GM12878 (cell line): ENCODE measurements around the gene MIPOL1. TPM values are rescaled to one million over a fixed set of nuclear protein-coding genes. Genes with fewer than 3 reads are reported as not detected.

Source experiments
- ATAC-seq: fragments of 200-7000 bp; cut with Tn5 transposase; 3 replicates; pipeline ENCODE4 v1.9.1; 2020; ENCODE audit warnings: mild to moderate bottlenecking, moderate library complexity
- BruUV-seq: library from RNA; stranded (reverse); fragments of 400-500 nt; replicated peaks from 2 replicates; lab custom pipeline; 2021; lab: Mats Ljungman, UMichigan
- CTCF ChIA-PET: fragments of 300-600 bp; sonication (Branson Sonifier 250); formaldehyde crosslinking; extraction: SDS; loops from one replicate; lab custom pipeline; 2021; ENCODE audit warnings: inconsistent platforms; lab: Yijun Ruan, JAX
- POLR2A ChIA-PET: fragments of 350-600 bp; formaldehyde crosslinking; extraction: SDS; loops from one replicate; lab custom pipeline; 2021; ENCODE audit warnings: inconsistent platforms; lab: Charles Lee
- RAD21 ChIA-PET: fragments of 300-600 bp; sonication (Branson Sonifier 250); formaldehyde crosslinking; loops from one replicate; lab custom pipeline; 2023; ENCODE audit warnings: antibody characterized with exemption; ENCODE audit not compliant: unreplicated experiment; lab: Charles Lee
- SMC1A ChIA-PET: fragments of 300-600 bp; sonication (Branson Sonifier 250); formaldehyde crosslinking; loops from one replicate; lab custom pipeline; 2023; ENCODE audit not compliant: unreplicated experiment, uncharacterized antibody; lab: Charles Lee
- DNase-seq: peaks from one replicate; pipeline ENCODE4 v3.0.0-alpha.2; 2011; ENCODE audit warnings: low read depth, low spot score
- FAIRE-seq: peaks from 3 replicates; lab custom pipeline; 2011; peaks lifted over from hg19 to GRCh38; lab: Jason Lieb, UNC
- H2AFZ ChIP-seq: 2 replicates; pipeline ENCODE4 v1.6.0; 2011; ENCODE audit warnings: low read depth, low read length, control low read depth; ENCODE audit not compliant: control insufficient read depth
- H3K27ac ChIP-seq: 2 replicates; pipeline ENCODE4 v1.5.1; 2011; ENCODE audit warnings: control low read depth; ENCODE audit not compliant: control insufficient read depth, insufficient read depth
- H3K27me3 ChIP-seq, 2 experiments: replicated peaks in 1 of 2; 2 replicates each; pipeline versions ENCODE4 v1.6.0 to v1.6.1; 2011; ENCODE audit warnings: low read length in 1 of 2; ENCODE audit not compliant: control insufficient read depth in 2 of 2, insufficient read depth in 2 of 2
- H3K36me3 ChIP-seq, 2 experiments: 2 replicates each; pipeline ENCODE4 v1.5.1; 2011; ENCODE audit warnings: low read length in 1 of 2; ENCODE audit not compliant: control insufficient read depth in 2 of 2, insufficient read depth in 2 of 2
- H3K4me1 ChIP-seq: 2 replicates; pipeline ENCODE4 v1.6.1; 2011; ENCODE audit warnings: mild to moderate bottlenecking, low read length, moderate library complexity, mixed read lengths; ENCODE audit not compliant: control insufficient read depth, insufficient read depth
- H3K4me2 ChIP-seq: 2 replicates; pipeline ENCODE4 v1.6.0; 2011; ENCODE audit warnings: control low read depth; ENCODE audit not compliant: control insufficient read depth, insufficient read depth
- H3K4me3 ChIP-seq: fragments of 200-600 bp; sonication (generic); 2 replicates; pipeline ENCODE4 v1.5.1; 2016
- H3K79me2 ChIP-seq: 2 replicates; pipeline ENCODE4 v1.6.0; 2011; ENCODE audit warnings: low read length; ENCODE audit not compliant: control insufficient read depth, insufficient read depth
- H3K9ac ChIP-seq: 2 replicates; pipeline ENCODE4 v1.8.0; 2011; ENCODE audit warnings: low read length, control low read depth, mixed read lengths; ENCODE audit not compliant: control insufficient read depth, insufficient read depth
- H3K9me3 ChIP-seq: replicated peaks from 3 replicates; pipeline ENCODE4 v1.5.1; 2011; ENCODE audit warnings: mild to moderate bottlenecking, low read length; ENCODE audit not compliant: control insufficient read depth, insufficient read depth
- H4K20me1 ChIP-seq: 2 replicates; pipeline ENCODE4 v1.6.0; 2011; ENCODE audit not compliant: control insufficient read depth, insufficient read depth
- CEBPB ChIP-seq, 2 experiments: fragments of 150-350 bp in 1 of 2; IDR thresholded peaks; 2 replicates each; pipeline ENCODE4 v1.6.1; 2012 to 2014; ENCODE audit warnings: low read depth in 2 of 2, low read length in 2 of 2, borderline replicate concordance in 1 of 2, inconsistent platforms in 1 of 2
- ESRRA ChIP-seq: IDR thresholded peaks from 2 replicates; pipeline ENCODE4 v1.6.1; 2012; ENCODE audit warnings: mild to moderate bottlenecking, low read length, improper control_type of control experiment
- NFYB ChIP-seq: IDR thresholded peaks from 2 replicates; pipeline ENCODE4 v1.6.1; 2011; ENCODE audit warnings: low read depth, mild to moderate bottlenecking, low read length, improper control_type of control experiment, moderate library complexity; ENCODE audit not compliant: insufficient read depth
- NR2C1 ChIP-seq: fragments of 450-650 bp; IDR thresholded peaks from 2 replicates; pipeline ENCODE4 v1.6.1; 2017; ENCODE audit warnings: antibody characterized with exemption, mild to moderate bottlenecking, moderate library complexity
- NR2C2 ChIP-seq: IDR thresholded peaks from 2 replicates; pipeline ENCODE4 v1.6.1; 2011; ENCODE audit warnings: borderline replicate concordance, low read depth; ENCODE audit not compliant: control insufficient read depth, insufficient read length
- POLR2AphosphoS5 ChIP-seq: IDR thresholded peaks from 2 replicates; pipeline ENCODE4 v1.6.1; 2011; ENCODE audit warnings: mild to moderate bottlenecking, low read length, inconsistent platforms
- SIX5 ChIP-seq: IDR thresholded peaks from 2 replicates; pipeline ENCODE4 v1.6.1; 2011; ENCODE audit warnings: mild to moderate bottlenecking, low read depth, low read length, moderate library complexity; ENCODE audit not compliant: severe bottlenecking
- in situ Hi-C: fragments of 300-500 bp; cut with MboI; formaldehyde crosslinking; loops from 9 replicates; pipeline ENCODE4 v1.14.3; 2018; ENCODE audit warnings: mixed read lengths
- intact Hi-C: fragments of 100-400 bp; cut with micrococcal nuclease; formaldehyde crosslinking; loops from one replicate; pipeline ENCODE4 v1.14.2; 2022; ENCODE audit not compliant: unreplicated experiment
- polyA plus RNA-seq, 11 experiments: library from polyadenylated mRNA; depleted of rRNA in 4 of 11; unstranded in 6 of 11; stranded (reverse) in 5 of 11; fragments of >200 nt; fragmentation: Nextera tagmentation in 4 of 11; fragmentation: Illumina TruSeq in 1 of 11; extraction: Ambion mirVana in 4 of 11; extraction: Trizol in 1 of 11; gene quantifications; 1 replicate in 1 of 11; 2 replicates in 10 of 11; pipeline versions ENCODE4 v1.2.1 to v1.2.3, GENCODE V29; 2011 to 2016; ENCODE audit warnings: inconsistent platforms in 2 of 11, missing spikeins in 2 of 11, low read depth in 1 of 11
- total RNA-seq, 4 experiments: library from RNA; depleted of rRNA in 3 of 4; stranded (reverse); fragments of >200 nt in 3 of 4; fragmentation: Illumina TruSeq in 1 of 4; extraction: Trizol in 1 of 4; gene quantifications; 2 replicates each; pipeline versions ENCODE4 v1.2.1 to v1.2.3, GENCODE V29; 2013 to 2021
- TF ChIP-seq, protein P1 (sequence below): IDR thresholded peaks from 2 replicates; pipeline ENCODE4 v1.6.1; 2011; ENCODE audit warnings: mild to moderate bottlenecking, low read depth, low read length, moderate library complexity; ENCODE audit not compliant: insufficient replicate concordance
- TF ChIP-seq, protein P2 (sequence below): IDR thresholded peaks from 2 replicates; pipeline ENCODE4 v1.6.1; 2011; ENCODE audit warnings: borderline replicate concordance, low read depth, mild to moderate bottlenecking, moderate library complexity, low read length; ENCODE audit not compliant: insufficient read depth, poor library complexity, severe bottlenecking
- TF ChIP-seq, protein P3 (sequence below): IDR thresholded peaks from 2 replicates; pipeline ENCODE4 v1.6.1; 2012; ENCODE audit warnings: low read length, inconsistent platforms

MIPOL1 gene
- total and polyA plus RNA-seq, 10 of the 15 experiments (the other 5 are each of a cell fraction or from before 2014, with no cell fraction given): 0.06 TPM; not detected in 9

DNA sequence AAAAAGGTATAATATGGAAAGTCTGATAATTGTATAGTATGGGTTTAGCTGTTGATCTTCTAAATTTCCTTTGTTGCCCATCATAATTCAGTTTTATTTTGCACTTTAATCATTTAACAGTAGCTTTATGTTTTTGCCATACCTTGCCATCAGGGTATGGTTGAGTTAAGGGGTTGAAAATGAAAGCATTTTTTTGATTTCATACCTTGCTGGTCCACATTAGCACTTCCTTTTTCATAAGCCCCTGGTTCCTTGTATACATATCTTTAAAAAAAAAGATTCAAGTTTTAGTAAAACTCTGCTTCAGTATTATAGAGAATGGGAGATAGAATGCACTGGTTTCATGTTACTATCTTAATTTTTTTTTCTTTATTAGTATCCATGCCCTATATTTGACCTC is 71.1 kb downstream of the MIPOL1 start:
- ChIA-PET SMC1A (no interaction called here), CTCF (no interaction called here), RAD21 (no interaction called here), POLR2A (no interaction called here)
- ATAC-seq (no peak), FAIRE-seq (no peak), DNase-seq (no peak)
- intact Hi-C loops: no loop called here
- H3K4me1 ChIP-seq: no peaks in the 10 kb centered on the region
- H3K36me3 ChIP-seq: no peaks in the 10 kb centered on the region
- no peak overlapping the region for H3K4me3 ChIP-seq
- in situ Hi-C loops: no loop called here
- H3K4me2 ChIP-seq: no peak overlapping the region
- H3K79me2 ChIP-seq: no peaks in the 10 kb centered on the region
- H3K27me3 ChIP-seq: no peaks in the 10 kb centered on the region
- H3K27ac ChIP-seq: no peak overlapping the region
- H3K9me3 ChIP-seq: no peaks in the 10 kb centered on the region
- no peak overlapping the region for H3K9ac ChIP-seq
- BruUV-seq: no TSS peak
- no peak overlapping the region for H2AFZ ChIP-seq
- no peaks in the 10 kb centered on the region for H4K20me1 ChIP-seq
- TF ChIP-seq, protein P1, sequence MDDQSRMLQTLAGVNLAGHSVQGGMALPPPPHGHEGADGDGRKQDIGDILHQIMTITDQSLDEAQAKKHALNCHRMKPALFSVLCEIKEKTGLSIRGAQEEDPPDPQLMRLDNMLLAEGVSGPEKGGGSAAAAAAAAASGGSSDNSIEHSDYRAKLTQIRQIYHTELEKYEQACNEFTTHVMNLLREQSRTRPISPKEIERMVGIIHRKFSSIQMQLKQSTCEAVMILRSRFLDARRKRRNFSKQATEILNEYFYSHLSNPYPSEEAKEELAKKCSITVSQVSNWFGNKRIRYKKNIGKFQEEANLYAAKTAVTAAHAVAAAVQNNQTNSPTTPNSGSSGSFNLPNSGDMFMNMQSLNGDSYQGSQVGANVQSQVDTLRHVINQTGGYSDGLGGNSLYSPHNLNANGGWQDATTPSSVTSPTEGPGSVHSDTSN: no peak
- TF ChIP-seq NFYB (no peak), SIX5 (no peak), NR2C2 (no peak), ESRRA (no peak), POLR2AphosphoS5 (no peak), CEBPB (IDR thresholded peaks at IDR 0.05; ENCODE audit: borderline replicate concordance in 1 of 2, low read depth in 2 of 2, low read length in 2 of 2) (no peak), NR2C1 (no peak)
- TF ChIP-seq, protein P2, sequence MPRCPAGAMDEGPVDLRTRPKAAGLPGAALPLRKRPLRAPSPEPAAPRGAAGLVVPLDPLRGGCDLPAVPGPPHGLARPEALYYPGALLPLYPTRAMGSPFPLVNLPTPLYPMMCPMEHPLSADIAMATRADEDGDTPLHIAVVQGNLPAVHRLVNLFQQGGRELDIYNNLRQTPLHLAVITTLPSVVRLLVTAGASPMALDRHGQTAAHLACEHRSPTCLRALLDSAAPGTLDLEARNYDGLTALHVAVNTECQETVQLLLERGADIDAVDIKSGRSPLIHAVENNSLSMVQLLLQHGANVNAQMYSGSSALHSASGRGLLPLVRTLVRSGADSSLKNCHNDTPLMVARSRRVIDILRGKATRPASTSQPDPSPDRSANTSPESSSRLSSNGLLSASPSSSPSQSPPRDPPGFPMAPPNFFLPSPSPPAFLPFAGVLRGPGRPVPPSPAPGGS: no peak
- TF ChIP-seq, protein P3, sequence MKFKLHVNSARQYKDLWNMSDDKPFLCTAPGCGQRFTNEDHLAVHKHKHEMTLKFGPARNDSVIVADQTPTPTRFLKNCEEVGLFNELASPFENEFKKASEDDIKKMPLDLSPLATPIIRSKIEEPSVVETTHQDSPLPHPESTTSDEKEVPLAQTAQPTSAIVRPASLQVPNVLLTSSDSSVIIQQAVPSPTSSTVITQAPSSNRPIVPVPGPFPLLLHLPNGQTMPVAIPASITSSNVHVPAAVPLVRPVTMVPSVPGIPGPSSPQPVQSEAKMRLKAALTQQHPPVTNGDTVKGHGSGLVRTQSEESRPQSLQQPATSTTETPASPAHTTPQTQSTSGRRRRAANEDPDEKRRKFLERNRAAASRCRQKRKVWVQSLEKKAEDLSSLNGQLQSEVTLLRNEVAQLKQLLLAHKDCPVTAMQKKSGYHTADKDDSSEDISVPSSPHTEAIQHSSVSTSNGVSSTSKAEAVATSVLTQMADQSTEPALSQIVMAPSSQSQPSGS: no peak
